ENCODE measurements around the gene RPL26.
"Not testable (repeated sequence)": the region's sequence is repeated elsewhere in the genome, so short reads cannot be mapped to it uniquely, and the experiment has no call there.

The RPL26 gene

DNA sequence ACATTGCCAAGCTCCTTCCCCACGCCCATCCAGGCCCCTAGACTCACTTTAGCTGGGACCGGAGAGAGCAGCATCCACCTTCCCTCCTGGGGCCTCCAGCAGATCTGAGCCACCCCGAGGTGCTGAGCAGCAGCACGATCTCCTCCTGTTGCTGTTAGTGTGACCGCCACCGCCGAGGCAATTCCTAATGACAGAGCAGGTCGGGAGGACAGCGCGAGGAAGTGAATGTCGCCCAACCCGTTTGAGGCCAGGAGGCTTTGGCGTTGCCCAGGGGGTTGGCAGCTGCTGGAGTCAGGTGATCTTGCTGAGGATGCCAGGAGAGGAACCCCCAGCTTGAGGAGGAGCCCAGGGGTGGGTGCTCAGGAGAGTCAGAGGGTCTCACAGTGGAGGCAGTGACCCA lies 14.6 kb upstream of the RPL26 start, which contains the start of gene RNF222:
Gene RNF222 (minus strand): TSS at position 192 of the 400 bp plus-strand sequence. CDS start 4,366 bp downstream, outside the sequence.
- no peak for DNase-seq
- 82% methylated on average over 13 of the region's 13 CpGs for WGBS

DNA sequence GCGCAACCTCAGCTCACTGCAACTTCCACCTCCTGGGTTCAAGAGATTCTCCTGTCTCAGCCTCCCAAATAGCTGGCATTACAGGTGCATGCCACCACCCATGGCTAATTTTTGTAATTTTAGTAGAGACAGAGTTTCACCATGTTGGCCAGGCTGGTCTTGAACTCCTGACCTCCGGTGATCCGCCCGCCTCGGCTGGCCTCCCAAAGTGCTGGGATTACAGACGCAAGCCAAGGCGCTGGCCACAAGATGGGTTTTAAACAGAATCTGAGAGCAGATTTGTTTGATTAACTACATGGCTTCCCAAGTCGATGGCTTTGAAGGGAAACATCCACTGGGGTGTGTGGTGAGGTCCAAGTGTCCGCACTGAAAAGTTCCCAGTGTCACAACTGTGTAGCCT lies 11.5 kb upstream of the RPL26 start:
- not testable (repeated sequence) for H3K36me3 ChIP-seq (ENCODE audit: control insufficient read depth in 1 of 2, insufficient read depth in 2 of 2, low read depth in 1 of 2, low read length in 2 of 2); DNase-seq; H2BK15ac ChIP-seq (ENCODE audit: low read depth, poor library complexity, severe bottlenecking); H3K79me1 ChIP-seq (replicated peaks; ENCODE audit: low read length, poor library complexity, severe bottlenecking); H3K4ac ChIP-seq (ENCODE audit: low read depth in 1 of 2, low read length in 2 of 2); H3K9ac ChIP-seq (ENCODE audit: low read length); H4K8ac ChIP-seq (ENCODE audit: low read length); H2AFZ ChIP-seq (ENCODE audit: low read depth, low read length); H3K18ac ChIP-seq (ENCODE audit: low read depth in 1 of 2, low read length in 2 of 2); H3K23ac ChIP-seq (ENCODE audit: low read length in 2 of 2); H3K4me3 ChIP-seq (ENCODE audit: insufficient read depth in 1 of 2, low read depth in 1 of 2, low read length in 2 of 2); H2AK5ac ChIP-seq (ENCODE audit: low read length, severe bottlenecking); H3K9me3 ChIP-seq (ENCODE audit: control insufficient read depth, low read length); H2BK5ac ChIP-seq (ENCODE audit: low read depth, low read length, poor library complexity, severe bottlenecking); H2BK12ac ChIP-seq (ENCODE audit: low read length in 2 of 2); H2BK120ac ChIP-seq (ENCODE audit: low read depth, low read length); H3K4me2 ChIP-seq (ENCODE audit: low read length, poor library complexity, severe bottlenecking); H3K27ac ChIP-seq (ENCODE audit: low read length, poor library complexity, severe bottlenecking); H4K91ac ChIP-seq (ENCODE audit: low read length); H3K14ac ChIP-seq (ENCODE audit: low read length in 2 of 2)
- WGBS: 80% methylated on average over 8 of the region's 9 CpGs
- Histone ChIP-seq H3K27me3 (ENCODE audit: control insufficient read depth in 1 of 2, insufficient read depth in 1 of 2, low read length in 2 of 2) (peaks cover 30 to 67% of the 10 kb centered on the region in 2 experiments), H3K4me1 (ENCODE audit: control insufficient read depth, insufficient read depth, low read depth, low read length) (peaks cover 20% of the 10 kb centered on the region)

More for the DNA sequence above, 14.6 kb upstream of the RPL26 start, which contains the start of gene RNF222:
- Histone ChIP-seq H3K4me3 (ENCODE audit: insufficient read depth in 1 of 2, low read depth in 1 of 2, low read length in 2 of 2) (no peak within 1 kb of the TSS), H3K4ac (ENCODE audit: low read depth in 1 of 2, low read length in 2 of 2) (no peak within 1 kb of the TSS), H3K36me3 (ENCODE audit: control insufficient read depth in 1 of 2, insufficient read depth in 2 of 2, low read depth in 1 of 2, low read length in 2 of 2) (peaks cover 0 to under 1% of the 10 kb centered on the region in 2 experiments), H2BK15ac (ENCODE audit: low read depth, poor library complexity, severe bottlenecking) (no peak within 1 kb of the TSS), H3K9ac (ENCODE audit: low read length) (no peak within 1 kb of the TSS), H3K79me1 (replicated peaks; ENCODE audit: low read length, poor library complexity, severe bottlenecking) (no peaks in the 10 kb centered on the region), H3K27ac (ENCODE audit: low read length, poor library complexity, severe bottlenecking) (no peak within 1 kb of the TSS), H3K4me2 (ENCODE audit: low read length, poor library complexity, severe bottlenecking) (no peak within 1 kb of the TSS), H2BK12ac (ENCODE audit: low read length in 2 of 2) (no peak within 1 kb of the TSS), H2AFZ (ENCODE audit: low read depth, low read length) (no peak within 1 kb of the TSS), H4K91ac (ENCODE audit: low read length) (no peak within 1 kb of the TSS), H2BK120ac (ENCODE audit: low read depth, low read length) (no peak within 1 kb of the TSS), H3K9me3 (ENCODE audit: control insufficient read depth, low read length) (no peaks in the 10 kb centered on the region), H2AK5ac (ENCODE audit: low read length, severe bottlenecking) (no peak within 1 kb of the TSS), H2BK5ac (ENCODE audit: low read depth, low read length, poor library complexity, severe bottlenecking) (no peak within 1 kb of the TSS), H3K18ac (ENCODE audit: low read depth in 1 of 2, low read length in 2 of 2) (no peak within 1 kb of the TSS), H3K23ac (ENCODE audit: low read length in 2 of 2) (no peak within 1 kb of the TSS), H3K27me3 (ENCODE audit: control insufficient read depth in 1 of 2, insufficient read depth in 1 of 2, low read length in 2 of 2) (peaks cover 41 to 81% of the 10 kb centered on the region in 2 experiments), H3K4me1 (ENCODE audit: control insufficient read depth, insufficient read depth, low read depth, low read length) (peaks cover 9% of the 10 kb centered on the region), H3K14ac (ENCODE audit: low read length in 2 of 2) (no peak within 1 kb of the TSS), H4K8ac (ENCODE audit: low read length) (no peak within 1 kb of the TSS)

DNA sequence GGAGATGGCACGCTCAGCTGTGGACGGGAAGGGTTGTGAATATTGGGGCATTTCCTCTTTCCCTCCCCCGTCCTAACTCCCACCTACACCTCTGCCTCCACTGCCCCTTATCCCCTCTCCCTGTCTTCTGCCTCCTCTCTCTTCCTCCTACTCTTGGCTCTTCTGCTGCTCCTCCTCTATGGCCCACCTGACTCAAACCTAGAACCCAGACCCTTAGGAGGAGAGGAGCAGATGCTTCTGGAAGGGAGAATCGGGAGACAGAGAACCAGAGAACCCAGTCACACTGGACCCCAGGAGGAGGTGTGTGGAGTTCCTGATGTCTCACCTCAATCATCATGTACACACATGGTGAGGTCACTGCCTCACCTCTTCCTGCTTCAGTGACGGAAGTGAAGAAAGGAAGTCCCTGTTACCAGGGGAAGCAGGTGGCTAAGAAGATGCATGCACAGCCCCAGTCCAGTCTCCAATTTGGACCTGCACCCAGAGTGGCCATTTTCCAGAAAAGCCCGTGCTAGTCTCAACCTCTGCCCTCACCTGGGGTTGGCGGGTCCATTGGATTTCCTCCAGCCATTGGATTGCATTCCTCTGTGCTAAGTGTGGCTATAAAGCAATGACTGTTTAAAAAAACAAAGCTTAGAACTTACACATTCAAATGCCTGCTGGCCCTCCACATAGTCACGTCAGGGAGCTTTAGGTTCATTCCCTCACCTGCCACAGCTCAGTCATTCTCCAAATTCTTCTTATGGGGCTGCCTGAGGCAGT lies 10.7 kb upstream of the RPL26 start:
- Histone ChIP-seq H3K23ac (ENCODE audit: low read length in 2 of 2) (no peak overlapping the region), H2BK120ac (ENCODE audit: low read depth, low read length) (no peak overlapping the region), H2AK5ac (ENCODE audit: low read length, severe bottlenecking) (no peak overlapping the region), H2BK15ac (ENCODE audit: low read depth, poor library complexity, severe bottlenecking) (no peak overlapping the region), H3K4me3 (ENCODE audit: insufficient read depth in 1 of 2, low read depth in 1 of 2, low read length in 2 of 2) (no peak overlapping the region), H3K9ac (ENCODE audit: low read length) (no peak overlapping the region), H3K9me3 (ENCODE audit: control insufficient read depth, low read length) (no peaks in the 10 kb centered on the region), H2BK12ac (ENCODE audit: low read length in 2 of 2) (no peak overlapping the region), H3K27ac (ENCODE audit: low read length, poor library complexity, severe bottlenecking) (no peak overlapping the region), H4K91ac (ENCODE audit: low read length) (no peak overlapping the region), H4K8ac (ENCODE audit: low read length) (no peak overlapping the region), H3K27me3 (ENCODE audit: control insufficient read depth in 1 of 2, insufficient read depth in 1 of 2, low read length in 2 of 2) (peaks cover 26 to 59% of the 10 kb centered on the region in 2 experiments), H2AFZ (ENCODE audit: low read depth, low read length) (no peak overlapping the region), H3K4me1 (ENCODE audit: control insufficient read depth, insufficient read depth, low read depth, low read length) (peaks cover 20% of the 10 kb centered on the region), H3K4me2 (ENCODE audit: low read length, poor library complexity, severe bottlenecking) (no peak overlapping the region), H2BK5ac (ENCODE audit: low read depth, low read length, poor library complexity, severe bottlenecking) (no peak overlapping the region), H3K4ac (ENCODE audit: low read depth in 1 of 2, low read length in 2 of 2) (no peak overlapping the region), H3K36me3 (ENCODE audit: control insufficient read depth in 1 of 2, insufficient read depth in 2 of 2, low read depth in 1 of 2, low read length in 2 of 2) (peaks cover 0 to 4% of the 10 kb centered on the region in 2 experiments), H3K79me1 (replicated peaks; ENCODE audit: low read length, poor library complexity, severe bottlenecking) (no peaks in the 10 kb centered on the region), H3K18ac (ENCODE audit: low read depth in 1 of 2, low read length in 2 of 2) (no peak overlapping the region), H3K14ac (ENCODE audit: low read length in 2 of 2) (no peak overlapping the region)
- no peak for DNase-seq
- WGBS: 75% methylated on average over 4 of the region's 8 CpGs

DNA sequence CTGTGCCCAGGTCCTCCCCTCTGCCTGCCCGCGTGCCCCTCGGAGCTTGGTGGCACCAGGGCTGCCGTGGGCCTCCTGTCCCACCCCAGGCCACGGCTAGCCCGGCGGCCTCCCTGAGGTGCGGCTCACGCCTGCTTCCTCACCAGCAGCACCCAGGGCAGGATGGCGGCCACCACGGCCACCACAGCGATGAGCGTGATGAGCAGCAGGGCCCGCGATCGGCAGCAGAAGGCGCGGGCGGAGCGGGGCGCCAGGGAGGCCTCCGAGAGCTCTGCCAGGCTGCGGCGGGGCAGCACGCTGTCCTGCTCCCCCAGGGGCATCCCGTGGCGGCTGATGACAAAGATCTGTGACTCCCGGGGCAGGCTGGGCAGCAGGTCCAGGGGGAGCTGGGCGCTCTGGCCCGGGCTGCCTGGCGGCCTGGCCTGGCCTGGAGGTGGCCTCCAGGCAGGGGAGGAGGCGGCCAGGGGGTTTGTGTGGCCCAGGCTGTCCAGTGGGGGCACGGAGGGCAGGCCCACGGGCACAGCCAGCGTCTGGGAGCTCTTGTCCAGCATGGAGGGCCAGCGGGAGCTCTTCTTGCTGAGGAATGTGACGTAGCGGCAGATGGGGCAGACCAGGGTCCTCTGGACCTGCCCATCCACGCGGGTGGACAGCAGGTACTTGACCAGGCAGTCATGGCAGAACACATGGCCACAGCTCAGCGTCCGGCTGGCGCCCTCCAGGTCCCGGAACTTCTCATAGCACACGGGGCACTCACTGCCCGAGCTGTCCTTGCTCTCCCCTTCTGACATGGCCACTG lies 9.9 kb upstream of the RPL26 start:
- no peak for DNase-seq
- Histone ChIP-seq H4K91ac (ENCODE audit: low read length) (no peak overlapping the region), H3K4ac (ENCODE audit: low read depth in 1 of 2, low read length in 2 of 2) (no peak overlapping the region), H3K27me3 (ENCODE audit: control insufficient read depth in 1 of 2, insufficient read depth in 1 of 2, low read length in 2 of 2) (peaks cover 23 to 51% of the 10 kb centered on the region in 2 experiments), H3K27ac (ENCODE audit: low read length, poor library complexity, severe bottlenecking) (no peak overlapping the region), H3K9ac (ENCODE audit: low read length) (no peak overlapping the region), H2BK5ac (ENCODE audit: low read depth, low read length, poor library complexity, severe bottlenecking) (no peak overlapping the region), H3K14ac (ENCODE audit: low read length in 2 of 2) (no peak overlapping the region), H2AK5ac (ENCODE audit: low read length, severe bottlenecking) (no peak overlapping the region), H2BK15ac (ENCODE audit: low read depth, poor library complexity, severe bottlenecking) (no peak overlapping the region), H2BK12ac (ENCODE audit: low read length in 2 of 2) (no peak overlapping the region), H3K18ac (ENCODE audit: low read depth in 1 of 2, low read length in 2 of 2) (no peak overlapping the region), H2BK120ac (ENCODE audit: low read depth, low read length) (no peak overlapping the region), H4K8ac (ENCODE audit: low read length) (no peak overlapping the region), H2AFZ (ENCODE audit: low read depth, low read length) (no peak overlapping the region), H3K36me3 (ENCODE audit: control insufficient read depth in 1 of 2, insufficient read depth in 2 of 2, low read depth in 1 of 2, low read length in 2 of 2) (peaks cover 0 to 4% of the 10 kb centered on the region in 2 experiments), H3K4me2 (ENCODE audit: low read length, poor library complexity, severe bottlenecking) (no peak overlapping the region), H3K9me3 (ENCODE audit: control insufficient read depth, low read length) (no peaks in the 10 kb centered on the region), H3K79me1 (replicated peaks; ENCODE audit: low read length, poor library complexity, severe bottlenecking) (no peaks in the 10 kb centered on the region), H3K4me1 (ENCODE audit: control insufficient read depth, insufficient read depth, low read depth, low read length) (peaks cover 20% of the 10 kb centered on the region), H3K4me3 (ENCODE audit: insufficient read depth in 1 of 2, low read depth in 1 of 2, low read length in 2 of 2) (no peak overlapping the region), H3K23ac (ENCODE audit: low read length in 2 of 2) (no peak overlapping the region)
- 95% methylated on average over 46 of the region's 46 CpGs for WGBS
